ENCODE measurements around the gene WDR90.

Gene WDR90

DNA sequence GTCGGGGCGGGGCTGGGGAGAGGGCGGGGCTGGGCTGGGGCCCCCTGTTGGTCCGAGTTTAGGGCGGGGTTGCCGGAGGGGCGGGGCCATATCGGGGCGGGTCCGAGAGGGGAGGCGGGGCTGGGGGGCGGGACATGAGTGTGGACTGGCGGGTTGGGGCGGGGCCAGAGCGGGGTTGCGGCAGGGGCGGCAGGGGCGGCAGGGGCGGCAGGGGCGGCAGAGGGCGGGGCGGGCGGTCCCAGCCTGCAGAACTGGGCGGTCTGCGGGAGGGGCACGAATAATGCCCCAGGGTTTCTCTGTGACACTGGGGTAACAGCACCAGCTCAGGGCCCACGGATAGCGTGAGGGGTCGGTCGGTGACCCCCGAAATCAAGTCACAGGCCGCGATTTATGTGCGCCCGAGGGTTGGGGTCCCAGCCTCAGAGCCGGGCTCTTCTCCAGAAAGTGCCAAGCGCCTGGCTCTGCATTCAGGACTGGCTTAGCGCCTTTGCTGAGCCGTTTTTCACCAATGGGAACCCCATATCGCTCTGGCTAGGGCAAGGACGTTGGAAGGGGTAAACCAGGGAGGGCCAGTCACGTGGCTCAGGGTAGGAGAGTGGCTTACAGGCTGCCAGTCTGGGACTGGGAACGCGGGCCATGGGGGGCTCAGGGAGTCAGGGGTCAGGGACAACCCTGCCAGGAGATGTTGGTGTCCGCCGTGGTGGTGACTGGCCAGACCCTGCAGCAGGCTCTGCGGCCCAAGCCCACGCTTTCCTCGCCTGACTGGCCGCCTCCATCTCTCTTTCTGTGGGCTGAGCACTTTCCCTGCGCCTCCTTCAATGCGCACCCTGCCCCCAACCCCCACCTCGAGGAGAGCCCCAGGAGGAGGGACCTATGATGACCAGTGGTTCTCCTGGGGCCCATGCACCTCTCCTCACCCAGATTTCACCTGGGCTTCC, 11.8 kb upstream of the WDR90 start:
- peak overlapping the region; percentile 78 for H3K27ac ChIP-seq
- no peak for DNase-seq (ENCODE audit: low read depth, low spot score)

DNA sequence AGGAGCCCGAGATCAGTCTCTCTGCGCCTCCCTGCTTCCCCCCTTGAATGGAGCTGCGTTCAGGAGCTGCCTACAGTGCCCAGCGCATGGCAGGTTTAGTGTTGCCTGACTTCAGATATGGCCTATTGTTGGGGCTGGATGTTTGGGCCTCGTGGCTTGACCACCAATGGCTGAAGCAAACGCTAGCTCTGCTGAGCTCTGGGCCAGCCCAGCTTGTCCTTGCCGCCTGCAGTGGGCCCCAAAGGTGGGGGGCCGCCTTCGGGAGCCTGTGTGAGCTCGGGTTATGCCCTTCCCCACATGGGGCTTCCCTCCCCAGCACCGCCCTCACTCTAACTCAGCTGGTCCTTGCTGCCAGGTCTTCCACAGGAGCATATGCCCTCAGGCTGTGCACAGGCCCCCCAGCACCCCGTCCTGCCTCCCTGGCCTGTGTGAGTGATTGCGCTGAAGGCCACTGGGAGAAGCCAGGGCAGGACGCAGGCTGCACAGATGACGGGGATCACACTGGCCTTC, 11.1 kb upstream of the WDR90 start:
- H3K27ac ChIP-seq, result no peak overlapping the region
- DNase-seq (ENCODE audit: low read depth, low spot score), result no peak

DNA sequence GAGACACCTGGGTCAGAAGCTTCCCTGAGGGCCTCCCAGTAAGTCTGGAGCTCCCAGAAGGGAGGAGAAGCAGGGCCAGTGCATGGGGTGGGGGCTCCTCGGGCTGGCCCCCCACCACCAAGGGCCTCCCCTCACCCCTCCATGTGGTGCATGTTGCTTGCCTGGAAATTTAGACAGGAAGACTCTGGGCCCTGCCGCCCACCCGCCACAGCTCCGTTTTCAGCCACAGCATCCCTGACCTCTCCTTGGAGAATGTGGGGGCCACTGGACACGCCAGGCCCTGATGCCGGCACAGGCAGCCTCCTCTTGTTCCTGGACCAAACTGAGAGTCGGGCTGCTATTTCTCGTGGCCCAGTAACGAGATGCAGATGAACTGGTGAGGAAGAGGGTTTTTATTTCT, 10.3 kb upstream of the WDR90 start:
- H3K27ac ChIP-seq, result no peak overlapping the region
- no peak for DNase-seq (ENCODE audit: low read depth, low spot score)

DNA sequence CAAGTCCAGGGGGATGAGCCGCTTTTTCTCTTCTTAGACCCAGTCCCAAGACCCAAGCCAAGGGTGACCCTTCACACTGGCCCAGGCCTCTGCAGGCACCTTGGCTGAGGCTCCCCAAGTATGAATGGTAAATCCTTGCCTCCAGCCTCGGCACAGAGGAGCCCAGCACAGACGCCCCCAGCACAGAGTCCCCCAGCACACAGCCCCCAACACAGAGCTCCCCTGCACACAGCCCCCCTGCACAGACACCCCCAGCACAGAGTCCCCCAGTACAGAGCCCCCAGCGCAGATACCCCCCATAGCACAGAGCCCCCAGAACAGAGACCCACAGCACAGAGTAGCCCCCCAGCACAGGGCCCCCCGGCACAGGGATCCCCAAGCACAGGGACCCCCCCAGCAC, 8.6 kb upstream of the WDR90 start:
- H3K27ac ChIP-seq, result no peak overlapping the region

DNA sequence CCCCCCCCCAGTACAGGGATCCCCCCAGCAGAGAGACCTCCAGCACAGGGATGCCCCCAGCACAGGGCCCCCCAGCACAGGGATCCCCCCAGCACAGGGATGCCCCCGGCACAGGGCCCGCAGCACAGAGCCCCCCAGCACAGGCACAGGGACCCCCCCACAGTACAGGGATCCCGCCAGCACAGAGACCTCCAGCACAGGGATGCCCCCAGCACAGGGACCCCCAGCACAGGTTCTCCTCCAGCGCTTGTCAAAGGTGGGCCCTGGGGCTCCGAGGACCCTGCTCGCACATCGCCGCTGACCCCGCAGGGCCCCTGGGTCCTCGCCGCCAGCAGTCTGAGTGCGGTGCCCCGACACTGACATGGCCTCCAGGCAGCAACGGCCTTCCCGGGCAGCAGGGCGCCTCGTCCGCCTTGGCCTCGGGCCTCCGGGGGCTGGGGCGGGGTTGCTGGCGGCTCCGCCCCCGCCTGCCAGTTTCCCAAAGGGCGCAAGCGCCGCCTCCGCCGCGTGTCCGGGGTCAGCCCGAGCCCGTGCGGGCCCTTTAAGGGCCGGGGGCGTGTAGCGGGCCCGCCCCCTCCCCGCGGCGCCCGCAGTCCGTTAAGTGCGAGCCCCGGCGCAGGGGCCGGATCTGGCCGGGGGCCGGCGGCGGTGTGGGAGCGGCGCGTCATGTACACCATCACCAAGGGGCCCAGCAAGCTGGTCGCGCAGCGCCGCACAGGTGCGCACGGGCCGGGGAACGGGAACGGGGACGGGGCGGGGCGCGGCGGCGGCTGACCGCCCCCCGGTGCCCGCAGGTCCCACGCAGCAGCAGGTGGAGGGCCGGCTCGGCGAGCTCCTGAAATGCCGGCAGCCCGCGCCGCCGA, 7.6 kb upstream of the WDR90 start, which contains the start of gene MCRIP2:
TSS of gene MCRIP2 (plus strand) at position 503 of the 863 bp plus-strand sequence. CDS start at position 667, 164 bp downstream.
- no peak for DNase-seq (ENCODE audit: low read depth, low spot score)

More for the DNA sequence above, 8.6 kb upstream of the WDR90 start:
- DNase-seq (ENCODE audit: low read depth, low spot score), result no peak

DNA sequence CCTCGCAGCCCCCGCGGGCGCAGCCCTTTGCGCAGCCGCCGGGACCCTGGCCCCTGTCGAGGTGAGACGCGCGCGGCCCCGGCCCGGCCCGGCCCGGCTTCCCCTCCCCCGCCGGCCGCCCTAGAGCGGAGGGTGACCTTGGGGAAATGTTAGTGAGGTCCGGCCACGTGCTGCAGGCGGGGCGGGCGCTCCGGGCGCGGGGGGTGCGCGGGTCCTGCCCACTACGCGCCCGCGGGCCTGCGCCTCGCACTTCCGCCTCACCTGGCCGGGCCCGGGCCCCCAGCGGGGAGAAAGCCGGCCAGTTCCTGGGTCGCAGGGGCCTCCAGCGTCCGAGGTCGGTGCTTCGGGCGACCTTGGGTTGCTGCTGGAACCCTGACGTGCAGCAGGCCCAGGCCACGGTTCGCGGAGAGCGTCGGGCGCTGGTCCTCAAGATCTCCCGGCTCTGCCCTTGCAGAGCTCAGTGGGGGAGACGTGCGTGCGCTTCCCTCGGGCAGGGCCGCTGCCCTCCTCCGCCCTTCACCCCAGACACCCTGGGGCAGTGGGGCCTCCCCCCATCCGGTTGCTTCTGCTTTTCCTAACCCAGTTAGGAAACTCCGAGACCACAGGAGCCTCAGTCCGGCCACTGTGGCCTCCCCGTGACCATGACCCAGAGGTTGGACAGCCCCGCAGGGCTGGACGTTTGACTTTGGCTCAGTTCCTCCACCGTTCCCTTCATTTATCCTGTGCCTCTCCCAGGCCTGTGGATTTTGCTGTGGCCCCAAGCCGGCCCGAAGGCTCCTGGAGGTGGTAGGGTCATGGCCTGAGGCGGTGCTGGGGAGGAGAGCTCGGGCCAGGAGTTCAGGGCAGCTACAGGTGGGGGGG, 6.7 kb upstream of the WDR90 start:
- no peak overlapping the region for H3K27ac ChIP-seq
- no peak for DNase-seq (ENCODE audit: low read depth, low spot score)

More for the DNA sequence above, 7.6 kb upstream of the WDR90 start, which contains the start of gene MCRIP2:
- no peak within 1 kb of the TSS for H3K27ac ChIP-seq

DNA sequence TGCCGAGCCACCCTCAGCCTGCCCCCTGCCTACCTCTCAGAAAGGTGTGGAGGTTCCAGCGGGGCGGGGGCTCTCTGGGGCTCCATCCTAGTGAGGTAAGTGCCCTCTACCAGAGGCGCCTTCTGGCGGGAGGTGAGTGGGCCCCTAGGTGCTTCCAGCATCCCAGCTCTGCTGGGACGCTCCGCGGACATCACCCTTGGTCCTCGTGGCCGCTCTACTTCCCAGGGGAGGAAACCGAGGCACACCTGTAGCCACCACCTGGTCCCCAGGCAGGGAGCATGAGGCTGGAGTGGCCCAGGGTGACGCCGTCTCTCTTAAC, 6.2 kb upstream of the WDR90 start:
- H3K27ac ChIP-seq, result no peak overlapping the region
- no peak for DNase-seq (ENCODE audit: low read depth, low spot score)

DNA sequence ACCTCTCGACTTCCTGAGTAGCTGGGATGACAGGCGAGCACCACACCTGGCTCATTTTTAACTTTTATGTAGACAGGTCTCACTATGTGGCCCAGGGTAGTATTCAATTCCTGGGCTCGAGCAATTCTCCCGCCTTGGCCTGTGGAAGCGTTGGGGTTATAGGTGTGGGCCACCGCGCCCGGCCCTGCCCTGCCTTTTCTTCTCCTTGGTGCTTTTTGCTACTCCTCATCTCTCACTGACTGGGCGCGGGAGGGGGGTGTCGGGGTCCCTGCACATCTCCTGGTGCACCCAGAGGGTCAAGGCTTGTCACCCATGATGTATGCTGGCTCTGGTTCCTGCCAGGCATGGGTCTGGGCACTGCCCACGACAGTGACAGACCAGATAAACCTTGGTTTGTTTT, 4.6 kb upstream of the WDR90 start:
- H3K27ac ChIP-seq, result no peak overlapping the region
- no peak for DNase-seq (ENCODE audit: low read depth, low spot score)

DNA sequence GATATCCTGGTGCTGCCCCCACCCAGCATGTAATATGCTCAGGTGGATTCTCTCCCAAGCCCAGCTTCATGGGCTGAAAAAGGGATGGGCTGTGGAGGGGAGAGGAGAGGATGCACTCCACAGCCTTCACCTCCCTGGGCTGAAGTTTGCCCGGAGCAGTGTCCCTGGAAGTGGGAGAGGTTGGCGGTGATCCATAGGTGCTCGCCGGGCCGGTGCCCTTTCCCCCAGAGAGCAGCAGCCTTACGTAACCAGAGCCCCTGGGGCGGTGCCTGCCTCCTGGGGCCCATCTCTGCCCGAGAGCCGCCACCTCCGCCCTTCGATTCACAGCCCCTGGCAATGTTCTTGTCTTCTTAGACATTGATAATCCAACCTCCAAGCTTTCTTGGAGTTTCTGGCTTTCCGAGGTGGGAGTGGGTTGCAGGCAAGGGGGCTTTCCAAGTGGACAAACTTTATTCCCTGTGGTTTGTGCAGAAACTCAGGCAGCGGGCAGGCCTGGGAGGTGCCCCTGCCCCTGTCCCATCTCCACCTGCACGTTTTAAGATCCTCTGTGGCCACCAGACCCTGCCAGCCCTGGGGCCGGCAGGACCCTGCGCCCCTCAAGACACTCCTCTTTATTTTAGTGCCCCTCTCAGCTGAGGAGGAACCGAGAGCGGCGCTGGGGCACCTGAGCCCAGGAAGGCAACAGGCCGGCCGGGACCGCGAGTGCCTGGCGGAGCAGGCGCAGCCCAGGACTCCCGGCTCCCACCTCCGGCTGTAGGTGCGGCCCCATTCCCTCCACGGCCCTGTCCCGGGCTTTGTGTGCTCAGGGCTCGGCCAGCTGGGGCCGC, 3.1 kb upstream of the WDR90 start:
- no peak for DNase-seq (ENCODE audit: low read depth, low spot score)
- H3K27ac ChIP-seq, result no peak overlapping the region

DNA sequence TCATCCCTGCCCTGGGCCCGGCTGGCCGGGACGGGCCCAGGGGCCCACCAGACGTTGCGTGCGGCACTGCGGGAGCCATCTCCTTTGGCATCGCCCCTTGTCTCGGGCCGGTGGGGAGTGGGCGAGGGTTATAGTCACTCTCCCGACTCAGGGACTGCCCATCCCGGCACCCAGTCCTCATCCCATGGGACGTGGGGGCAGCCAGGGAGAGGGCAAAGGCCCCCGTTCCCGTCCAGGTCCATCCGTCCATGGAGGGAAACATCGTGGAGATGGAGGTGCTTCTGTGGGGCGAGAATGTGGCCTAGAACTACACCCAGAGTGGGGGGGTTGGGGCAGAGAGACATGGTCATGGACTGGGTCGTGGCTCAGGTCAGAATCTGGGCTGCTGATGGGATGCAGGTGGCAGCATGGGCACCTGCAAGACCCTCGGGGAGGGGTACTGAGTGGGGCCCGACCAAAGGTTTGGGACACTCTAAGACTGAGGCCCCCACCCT, 2.4 kb upstream of the WDR90 start:
- DNase-seq (ENCODE audit: low read depth, low spot score), result no peak
- H3K27ac ChIP-seq, result no peak overlapping the region

DNA sequence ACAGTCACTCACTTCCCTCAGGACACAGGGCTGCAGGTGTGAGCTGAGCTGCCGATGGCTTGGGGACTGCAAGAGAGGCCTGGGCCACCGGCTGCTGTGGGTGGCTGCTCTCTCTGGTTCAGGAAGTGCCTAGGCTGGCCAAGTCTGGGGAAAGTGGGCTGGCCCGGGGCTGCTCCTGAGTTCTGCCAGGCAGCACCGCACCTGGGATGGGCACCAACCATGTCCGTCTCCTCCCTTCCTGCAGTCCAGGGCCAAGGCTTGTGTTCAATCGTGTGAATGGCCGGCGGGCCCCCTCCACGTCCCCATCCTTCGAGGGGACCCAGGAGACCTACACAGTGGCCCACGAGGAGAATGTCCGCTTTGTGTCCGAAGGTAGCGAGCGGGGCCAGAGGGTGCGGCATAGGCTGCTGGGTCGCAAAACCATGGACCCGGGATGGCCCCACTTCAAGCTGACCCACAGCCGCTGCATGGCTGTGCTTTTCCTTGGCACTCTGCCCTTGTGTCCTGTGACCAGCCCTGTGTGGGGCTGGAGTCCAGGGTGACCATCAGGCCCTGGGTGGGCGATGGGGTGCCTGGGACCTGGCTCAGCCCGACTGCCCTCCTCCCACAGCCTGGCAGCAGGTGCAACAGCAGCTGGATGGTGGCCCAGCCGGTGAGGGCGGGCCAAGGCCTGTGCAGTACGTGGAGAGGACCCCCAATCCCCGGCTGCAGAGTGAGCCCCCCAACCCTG, 1.8 kb upstream of the WDR90 start:
- no peak overlapping the region for H3K27ac ChIP-seq
- DNase-seq (ENCODE audit: low read depth, low spot score), result no peak

DNA sequence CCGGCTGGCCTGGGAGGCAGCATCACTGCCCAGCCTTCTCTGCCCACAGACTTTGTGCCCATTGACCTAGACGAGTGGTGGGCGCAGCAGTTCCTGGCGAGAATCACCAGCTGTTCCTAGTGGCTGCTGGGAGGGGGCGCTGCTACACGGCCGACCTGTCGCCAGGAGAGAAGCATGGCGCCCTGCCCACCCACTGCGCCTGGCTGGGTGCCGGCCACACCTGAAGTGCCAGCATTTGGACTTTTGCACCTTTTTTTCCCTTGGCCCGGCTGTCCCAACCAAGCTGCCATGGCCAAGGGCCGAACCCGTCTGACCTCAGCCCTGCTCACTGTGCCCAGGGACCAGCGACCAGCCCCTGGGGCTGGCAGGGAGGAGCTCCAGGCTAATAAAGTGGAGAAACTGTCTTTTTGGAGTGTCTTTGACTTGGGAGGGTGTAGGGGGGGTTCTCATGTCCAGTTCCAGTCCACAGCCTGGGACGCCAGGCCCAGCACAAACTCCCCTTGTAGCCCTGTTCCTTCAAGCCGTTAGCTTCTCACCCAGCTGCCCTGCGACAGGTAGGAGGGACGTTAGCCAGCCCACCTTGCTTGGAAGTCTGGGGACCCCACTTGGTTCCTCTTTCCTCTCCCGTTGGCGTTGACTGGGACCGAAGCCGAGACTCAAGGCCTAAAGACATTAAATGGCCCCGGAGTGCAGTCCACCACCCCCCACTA, 939 bp upstream of the WDR90 start:
- H3K27ac ChIP-seq, result peak overlapping the region; percentile 87
- no peak for DNase-seq (ENCODE audit: low read depth, low spot score)

DNA sequence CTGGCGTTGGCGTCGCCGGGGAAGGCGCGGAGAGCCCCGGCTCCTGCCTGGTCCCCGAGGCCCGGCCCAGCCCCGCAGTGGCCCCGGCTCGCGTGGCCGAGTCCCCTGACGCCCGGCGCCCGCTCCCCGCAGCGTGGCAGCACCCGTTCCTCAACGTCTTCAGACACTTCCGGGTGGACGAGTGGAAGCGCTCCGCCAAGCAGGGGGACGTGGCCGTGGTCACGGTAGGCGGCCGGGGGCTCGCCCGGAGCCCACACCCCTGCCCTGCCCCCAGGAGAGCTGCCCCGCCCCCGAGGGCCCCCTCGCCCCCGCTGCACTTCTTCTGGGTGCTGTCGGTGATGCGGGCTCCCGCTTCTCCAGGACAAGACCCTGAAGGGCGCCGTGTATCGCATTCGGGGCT, 466 bp downstream of the WDR90 start:
- H3K27ac ChIP-seq, result no peak overlapping the region

DNA sequence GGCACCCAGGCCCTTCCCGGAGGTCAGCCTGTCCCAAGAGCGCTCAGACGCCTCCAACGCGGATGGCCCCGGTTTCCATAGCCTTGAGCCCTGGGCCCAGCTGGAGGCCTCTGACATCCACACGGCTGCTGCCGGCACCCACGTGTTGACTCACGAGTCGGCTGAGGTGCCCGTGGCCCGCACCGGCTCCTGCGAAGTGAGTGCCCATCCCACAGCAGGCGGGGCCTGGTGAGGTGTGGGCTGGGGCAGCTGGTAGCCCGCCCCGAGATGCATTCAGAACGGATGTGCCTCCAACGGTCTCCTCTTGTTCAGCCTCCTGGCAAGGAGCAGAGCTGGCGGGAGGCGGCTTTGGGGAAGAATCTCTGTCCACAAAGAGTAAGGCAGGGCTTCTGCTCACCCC, 2.7 kb downstream of the WDR90 start:
- H3K27ac ChIP-seq, result no peak overlapping the region
- DNase-seq (ENCODE audit: low read depth, low spot score), result no peak

More for the DNA sequence above, 466 bp downstream of the WDR90 start:
- DNase-seq (ENCODE audit: low read depth, low spot score), result no peak

DNA sequence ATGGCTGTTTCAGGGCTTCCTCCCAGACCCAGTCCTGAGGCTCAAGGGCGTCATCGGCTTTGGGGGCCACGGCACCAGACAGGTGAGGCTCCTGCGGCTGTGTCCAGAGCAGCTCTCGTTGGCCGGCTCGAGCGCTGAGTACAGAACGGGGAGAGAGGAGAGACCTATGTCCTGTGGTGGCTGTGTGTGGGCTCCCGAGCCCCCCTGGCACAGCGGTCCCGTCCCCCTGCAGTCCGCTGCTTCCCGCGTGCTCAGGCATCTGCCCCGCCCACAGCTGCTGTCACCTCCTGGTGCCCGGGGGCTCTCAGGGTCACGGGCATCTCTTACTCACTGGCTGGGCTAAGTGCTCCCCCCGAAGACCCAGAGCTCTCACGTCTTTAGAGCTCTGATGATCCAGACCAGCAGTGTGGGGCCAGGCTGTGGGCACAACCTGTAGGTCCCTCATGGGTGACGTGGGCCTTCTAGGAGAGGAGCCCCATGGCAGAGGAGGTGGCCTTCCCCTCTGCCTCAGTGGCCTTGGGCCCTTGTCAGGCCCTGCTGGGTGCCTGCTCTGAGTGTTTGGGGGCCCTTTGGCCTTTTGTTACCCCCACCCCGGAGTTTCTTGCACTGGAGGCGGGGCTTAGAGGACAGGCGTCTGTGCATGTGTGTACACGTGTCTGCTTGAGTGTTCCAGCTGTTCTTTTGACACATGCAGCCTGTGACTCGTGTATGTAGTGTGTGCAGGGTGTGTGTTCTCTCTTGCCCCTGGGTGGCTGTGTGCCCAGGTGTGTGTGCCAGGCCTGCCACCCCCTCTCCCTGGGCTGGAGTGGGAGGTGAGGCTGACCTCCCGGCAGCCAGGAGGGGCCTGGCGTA, 3.5 kb downstream of the WDR90 start:
- DNase-seq (ENCODE audit: low read depth, low spot score), result no peak
- H3K27ac ChIP-seq, result no peak overlapping the region

DNA sequence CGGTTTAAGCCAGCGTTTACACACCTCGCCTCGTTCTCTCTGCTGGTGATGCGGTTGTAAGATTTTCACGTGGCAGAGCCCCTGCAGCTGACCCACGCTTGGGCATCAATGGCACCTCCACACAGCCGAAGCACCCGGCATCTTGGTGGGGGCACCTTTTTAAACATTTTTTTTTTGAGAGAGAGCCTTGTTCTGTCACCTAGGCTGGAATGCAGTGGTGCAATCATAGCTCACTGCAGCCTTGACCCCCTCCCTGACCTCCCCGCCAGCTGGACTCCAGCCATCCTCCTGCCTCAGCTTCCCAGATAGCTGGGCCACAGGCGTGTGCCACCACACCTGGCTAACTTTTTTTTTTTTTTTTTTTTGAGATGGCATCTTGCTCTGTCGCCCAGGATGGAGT, 4.9 kb downstream of the WDR90 start:
- no peak for DNase-seq (ENCODE audit: low read depth, low spot score)
- H3K27ac ChIP-seq, result no peak overlapping the region

DNA sequence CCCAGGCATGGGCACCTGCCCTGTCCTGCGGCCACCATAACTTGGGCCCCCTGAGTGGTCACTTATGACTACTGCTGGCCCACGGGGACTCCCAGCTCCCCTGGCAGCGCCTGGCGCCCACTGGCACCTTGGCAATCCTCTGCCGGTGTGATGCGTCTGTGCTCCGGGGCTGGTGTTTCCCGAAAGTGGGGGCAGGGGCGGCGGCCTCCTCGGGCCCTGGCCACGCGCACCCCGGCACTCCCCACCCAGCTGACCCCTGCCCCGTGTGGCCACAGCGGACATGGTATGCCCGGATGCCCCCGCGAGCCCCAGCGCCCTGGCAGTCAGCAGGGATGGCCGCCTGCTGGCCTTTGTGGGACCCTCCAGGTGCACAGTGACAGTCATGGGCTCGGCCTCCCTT, 8.3 kb downstream of the WDR90 start:
- no peak for DNase-seq (ENCODE audit: low read depth, low spot score)
- no peak overlapping the region for H3K27ac ChIP-seq
